ENCODE results near the gene ZBTB7C. TPM values are rescaled to one million over a fixed set of nuclear protein-coding genes. Genes with fewer than 3 reads are reported as not detected.

ZBTB7C gene
- total RNA-seq, 1 experiment from 2014 or later: 0.17 TPM

DNA sequence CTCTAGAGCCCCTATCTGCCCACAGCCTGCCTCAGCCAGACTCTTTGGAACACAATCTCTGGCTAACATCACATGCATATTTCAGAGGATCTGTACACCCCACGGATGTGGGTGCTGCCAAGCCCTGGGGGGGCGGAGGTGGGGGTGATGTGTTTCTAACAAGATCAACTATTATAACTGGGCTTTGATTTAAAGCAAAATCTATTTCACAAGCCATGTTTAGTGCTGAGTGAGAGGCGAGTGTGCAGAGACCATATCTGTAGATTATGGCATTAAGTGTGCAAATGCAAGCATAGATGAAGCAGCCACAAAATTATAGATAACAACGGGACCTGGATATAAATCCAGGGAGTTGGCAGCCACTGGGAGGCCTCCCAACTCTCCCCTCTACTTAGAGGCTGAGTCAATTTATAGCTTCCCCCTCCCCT lies 342.9 kb downstream of the ZBTB7C start:
- DNase-seq (ENCODE audit: low read depth): no peak

GRCh38 chr18:48065601-48065995 lies 343.6 kb downstream of the ZBTB7C start:
- no peak for DNase-seq (ENCODE audit: low read depth)

DNA sequence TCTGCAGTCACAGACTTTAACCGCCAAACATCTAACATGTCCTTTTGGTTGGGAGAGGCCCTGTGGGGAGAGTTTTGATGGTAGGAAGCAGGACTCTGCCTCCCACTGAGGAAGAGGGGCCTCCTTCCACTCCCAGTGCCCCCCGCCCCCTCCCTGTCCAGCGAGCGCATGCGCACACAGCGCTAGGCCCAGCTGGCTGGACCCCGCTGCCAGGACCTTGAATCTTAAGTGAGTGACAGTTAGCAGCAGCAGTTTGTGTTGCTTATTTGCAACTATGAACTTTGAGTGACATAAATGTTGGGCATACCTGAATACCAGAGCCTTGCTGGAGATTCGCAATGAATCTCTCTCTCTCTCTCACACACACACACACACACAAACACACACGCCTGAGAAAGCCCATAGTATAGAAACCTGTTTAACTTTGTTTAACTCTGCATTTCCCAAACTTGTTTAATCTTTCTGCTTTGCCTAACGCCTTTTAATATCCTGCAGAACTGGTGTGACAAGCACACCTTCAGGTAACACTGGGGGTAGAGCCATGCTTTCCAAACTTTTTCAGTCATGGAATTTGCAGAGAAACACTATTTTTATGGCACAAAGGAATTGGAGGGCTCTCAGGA lies 344.1 kb downstream of the ZBTB7C start:
- DNase-seq (ENCODE audit: low read depth): no peak

- DNase-seq (ENCODE audit: low read depth): no peak
These were observed 347.2 kb downstream of the ZBTB7C start for GRCh38 chr18:48061781-48062570.

DNA sequence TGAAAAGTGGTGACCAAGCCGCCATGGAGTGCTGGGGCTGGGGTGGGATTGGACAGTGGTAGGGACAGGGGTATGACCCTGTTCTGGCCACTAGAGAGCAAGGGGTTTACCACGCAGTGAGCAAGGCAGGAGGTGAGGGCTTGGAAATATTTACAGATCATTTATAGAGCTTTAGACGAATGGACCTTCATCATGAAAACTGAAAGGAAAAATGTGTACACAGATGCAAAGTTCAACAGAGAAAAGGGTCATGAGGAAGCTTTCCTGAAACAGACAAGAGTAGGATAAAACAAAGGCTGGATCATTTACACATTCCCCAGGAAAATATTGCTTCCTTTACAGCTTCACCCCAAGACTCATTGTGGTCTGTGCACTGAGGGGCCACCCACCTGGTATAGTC lies 348.2 kb downstream of the ZBTB7C start:
- no peak for DNase-seq (ENCODE audit: low read depth)

- DNase-seq (ENCODE audit: low read depth): no peak
These were observed 348.8 kb downstream of the ZBTB7C start for GRCh38 chr18:48060346-48060745.

DNA sequence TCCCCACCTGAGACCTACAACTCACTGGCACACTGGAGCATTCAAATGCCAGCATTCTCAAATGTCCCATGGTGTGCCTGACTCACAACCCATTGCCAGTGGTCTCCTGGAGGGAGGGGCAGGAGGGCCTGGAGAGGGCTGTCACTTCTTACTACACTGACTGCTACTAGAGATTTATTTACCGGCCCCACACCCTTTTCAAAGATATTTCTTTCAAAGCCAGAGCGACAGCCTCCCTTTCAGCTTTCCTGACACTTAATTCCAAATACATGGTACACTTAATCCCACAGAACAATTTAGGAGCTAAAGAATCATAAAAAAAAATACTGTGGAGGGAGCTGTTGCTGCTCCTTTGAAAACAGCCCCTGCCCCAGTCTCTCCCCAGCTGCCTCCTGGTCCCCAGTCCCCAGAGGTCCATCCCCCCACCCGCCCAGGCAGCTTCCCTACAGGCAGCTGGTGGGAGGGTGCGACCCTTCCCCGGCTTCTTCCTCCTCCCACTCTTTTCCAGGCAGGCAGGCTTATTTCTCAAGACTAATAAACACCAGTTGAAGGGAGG lies 349.6 kb downstream of the ZBTB7C start:
- no peak for DNase-seq (ENCODE audit: low read depth)

DNA sequence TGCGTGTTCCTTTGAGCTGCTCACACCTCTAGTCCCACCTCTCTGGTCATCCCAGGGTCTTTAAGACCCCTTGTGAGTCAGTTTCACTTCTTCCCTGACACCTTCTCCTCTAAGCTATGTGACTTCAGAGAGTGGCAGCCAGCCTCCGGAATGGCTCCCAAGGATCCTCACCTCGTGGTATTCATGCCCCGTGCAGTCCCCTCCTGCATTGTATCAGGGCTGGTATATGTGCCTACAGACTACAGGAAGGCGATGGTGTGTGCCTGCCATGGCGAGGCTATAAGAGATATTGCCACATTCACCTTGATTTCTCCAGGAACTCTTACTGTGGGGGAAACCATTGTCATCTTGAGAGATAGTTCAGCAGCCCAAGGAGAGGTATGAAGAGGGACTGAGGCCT lies 350.7 kb downstream of the ZBTB7C start:
- no peak for DNase-seq (ENCODE audit: low read depth)

- DNase-seq (ENCODE audit: low read depth): no peak
These were observed 352.2 kb downstream of the ZBTB7C start for GRCh38 chr18:48057018-48057417.

- DNase-seq (ENCODE audit: low read depth): no peak
These were observed 353.8 kb downstream of the ZBTB7C start for GRCh38 chr18:48055351-48055750.

- no peak for DNase-seq (ENCODE audit: low read depth)
These were observed 355.0 kb downstream of the ZBTB7C start for GRCh38 chr18:48053881-48054816.

GRCh38 chr18:48052842-48053241 lies 356.3 kb downstream of the ZBTB7C start:
- no peak for DNase-seq (ENCODE audit: low read depth)

- DNase-seq (ENCODE audit: low read depth): no peak
These were observed 357.0 kb downstream of the ZBTB7C start for GRCh38 chr18:48051945-48052840.

GRCh38 chr18:48050176-48050575 lies 359.0 kb downstream of the ZBTB7C start:
- no peak for DNase-seq (ENCODE audit: low read depth)

GRCh38 chr18:48049757-48050156 lies 359.4 kb downstream of the ZBTB7C start:
- no peak for DNase-seq (ENCODE audit: low read depth)

DNA sequence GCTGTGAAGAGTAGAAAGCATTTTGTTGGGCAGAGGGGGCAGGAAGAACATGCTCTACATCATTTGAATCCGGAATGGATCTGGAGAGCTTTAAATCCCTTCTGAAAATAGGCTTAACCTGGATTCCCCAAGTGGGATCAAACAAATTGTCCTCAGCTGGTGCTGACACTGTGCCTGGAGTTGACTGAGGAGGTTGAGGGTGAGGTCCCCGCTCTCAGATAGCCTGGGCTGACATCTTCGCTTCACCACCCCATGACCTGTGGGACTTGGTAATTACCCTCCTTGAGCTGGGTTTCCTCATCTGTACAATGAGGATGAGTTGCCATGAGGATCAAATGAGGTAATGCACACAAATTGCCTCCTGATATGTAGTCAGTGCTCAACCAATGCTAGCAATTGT lies 360.9 kb downstream of the ZBTB7C start:
- DNase-seq (ENCODE audit: low read depth): no peak

DNA sequence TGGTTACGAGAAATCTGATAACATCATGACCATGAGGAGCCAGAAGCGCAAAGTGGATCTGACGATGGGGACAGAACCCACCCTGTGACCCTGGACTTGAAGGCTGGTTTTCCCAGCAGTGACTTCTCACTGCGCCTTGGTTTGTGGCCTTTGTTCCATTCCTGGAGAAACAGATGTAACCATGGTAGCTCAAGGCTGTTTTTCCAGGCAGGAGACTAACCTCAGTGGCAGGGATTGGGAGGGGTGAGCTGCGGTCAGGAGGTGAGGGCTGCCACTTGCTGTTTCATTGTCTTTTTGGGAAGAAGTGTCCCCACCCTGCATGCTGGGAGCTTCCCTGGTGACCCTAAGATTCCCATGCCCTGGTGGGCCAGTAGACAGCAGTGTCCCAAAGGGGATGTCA lies 362.3 kb downstream of the ZBTB7C start:
- no peak for DNase-seq (ENCODE audit: low read depth)

DNA sequence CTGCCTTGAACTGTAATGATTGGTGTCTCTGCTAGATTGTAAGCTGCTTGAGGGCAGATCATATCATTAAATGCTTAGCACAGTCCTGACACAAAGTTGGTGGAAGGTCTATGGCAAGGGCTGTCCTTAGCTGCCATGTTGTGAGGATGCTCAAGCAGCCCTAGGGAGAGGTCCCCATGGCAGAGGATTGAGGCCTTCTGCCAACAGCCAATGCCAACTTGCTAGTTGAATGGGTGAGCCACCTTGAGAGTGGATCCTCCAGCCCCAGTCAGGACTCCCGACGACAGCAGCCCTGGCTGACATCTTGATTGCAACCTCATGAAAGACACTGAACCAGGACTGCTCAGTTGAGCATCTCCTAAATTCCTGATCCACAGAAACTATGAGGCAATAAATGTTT lies 363.4 kb downstream of the ZBTB7C start:
- DNase-seq (ENCODE audit: low read depth): no peak

GRCh38 chr18:48044944-48045343 lies 364.2 kb downstream of the ZBTB7C start:
- DNase-seq (ENCODE audit: low read depth): no peak

DNA sequence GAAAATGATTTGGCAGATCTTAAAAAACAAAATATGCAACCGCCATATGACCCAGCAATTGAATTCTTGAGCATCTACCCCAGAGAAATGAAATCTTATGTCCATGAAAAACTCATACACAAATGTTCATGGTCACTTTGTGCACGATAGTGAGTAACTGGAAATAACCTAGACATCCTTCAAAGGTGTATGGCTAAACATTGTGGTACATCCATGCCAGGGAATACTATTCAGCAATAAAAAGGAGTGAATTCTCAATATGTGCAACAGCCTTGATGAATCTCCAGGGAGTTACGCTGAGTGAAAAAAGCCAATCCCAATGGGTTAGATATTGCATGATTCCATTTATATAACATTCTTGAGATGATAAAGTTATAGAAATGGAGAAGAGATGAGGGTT lies 366.0 kb downstream of the ZBTB7C start:
- no peak for DNase-seq (ENCODE audit: low read depth)

- DNase-seq (ENCODE audit: low read depth): no peak
These were observed 366.8 kb downstream of the ZBTB7C start for GRCh38 chr18:48042431-48042830.

Measured in LHCN-M2 (cell line).